Fibroblast of lung (primary cell): ENCODE measurements around the gene TMEM132C. TPM values are rescaled to one million over a fixed set of nuclear protein-coding genes. Genes with fewer than 3 reads are reported as not detected.

Source experiments
- DNase-seq, 2 donors: peaks; one replicate each; pipeline versions ENCODE4 v3.0.0 to v3.0.0-alpha.2; 2010; ENCODE audit warnings: low read depth in 2 of 2
- H2AFZ ChIP-seq: 2 replicates; pipeline ENCODE4 v1.5.1; 2012; ENCODE audit warnings: low read length, control low read depth, inconsistent platforms
- H3K27ac ChIP-seq: 2 replicates; pipeline ENCODE4 v1.5.1; 2011; ENCODE audit warnings: low read length, control low read depth; ENCODE audit not compliant: insufficient read depth
- H3K27me3 ChIP-seq: 2 replicates; pipeline ENCODE4 v1.5.1; 2011; ENCODE audit warnings: mild to moderate bottlenecking, low read length; ENCODE audit not compliant: control insufficient read depth, insufficient read depth
- H3K36me3 ChIP-seq: 2 replicates; pipeline ENCODE4 v1.5.1; 2011; ENCODE audit warnings: low read length; ENCODE audit not compliant: control insufficient read depth, insufficient read depth
- H3K4me1 ChIP-seq: 2 replicates; pipeline ENCODE4 v1.5.1; 2011; ENCODE audit warnings: low read length; ENCODE audit not compliant: control insufficient read depth, insufficient read depth; ENCODE audit errors: extremely low read depth
- H3K4me2 ChIP-seq: 2 replicates; pipeline ENCODE4 v1.5.1; 2011; ENCODE audit warnings: low read length, control low read depth; ENCODE audit not compliant: insufficient read depth; ENCODE audit errors: extremely low read depth
- H3K4me3 ChIP-seq, 4 experiments: fragments of 200-600 bp in 1 of 4; sonication (generic) in 1 of 4; replicated peaks in 1 of 4; 2 replicates each; pipeline ENCODE4 v1.5.1; 2011 to 2016; ENCODE audit warnings: low read length in 4 of 4, low read depth in 3 of 4, mild to moderate bottlenecking in 3 of 4, control low read depth in 2 of 4, inconsistent platforms in 1 of 4, mixed read lengths in 1 of 4; ENCODE audit not compliant: insufficient read depth in 1 of 4; ENCODE audit errors: control extremely low read depth in 1 of 4
- H3K79me2 ChIP-seq: 2 replicates; pipeline ENCODE4 v1.5.1; 2012; ENCODE audit warnings: mild to moderate bottlenecking, low read length, inconsistent platforms; ENCODE audit not compliant: control insufficient read depth, insufficient read depth
- H3K9ac ChIP-seq: 2 replicates; pipeline ENCODE4 v1.5.1; 2011; ENCODE audit warnings: mild to moderate bottlenecking, low read length, control low read depth; ENCODE audit not compliant: insufficient read depth
- H3K9me3 ChIP-seq: 2 replicates; pipeline ENCODE4 v1.5.1; 2012; ENCODE audit warnings: low read depth, low read length; ENCODE audit not compliant: control insufficient read depth, insufficient read depth
- H4K20me1 ChIP-seq: 2 replicates; pipeline ENCODE4 v1.5.1; 2011; ENCODE audit warnings: low read length; ENCODE audit not compliant: control insufficient read depth, insufficient read depth; ENCODE audit errors: extremely low read depth
- EZH2 ChIP-seq: IDR thresholded peaks from 2 replicates; pipeline ENCODE4 v1.5.1; 2012; ENCODE audit warnings: low read length, control low read depth, mild to moderate bottlenecking; ENCODE audit errors: missing control alignments
- polyA plus RNA-seq, 2 donors: library from polyadenylated mRNA; depleted of rRNA in 1 of 2; stranded (reverse) in 1 of 2; unstranded in 1 of 2; fragments of >200 nt; gene quantifications; 2 replicates each; pipeline ENCODE4 v1.2.1, GENCODE V29; 2011 to 2012; ENCODE audit warnings: missing spikeins in 1 of 2
- total RNA-seq: library from RNA; depleted of rRNA; stranded (reverse); fragments of >200 nt; gene quantifications from 2 replicates; pipeline ENCODE4 v1.2.1, GENCODE V29; 2014
- TF ChIP-seq, protein P1 (sequence below), 2 donors: IDR thresholded peaks in 1 of 2; conservative IDR thresholded peaks in 1 of 2; 1 replicate in 1 of 2; 2 replicates in 1 of 2; pipeline ENCODE4 v1.5.1; 2011 to 2012; ENCODE audit warnings: low read length in 2 of 2, control low read depth in 1 of 2, inconsistent platforms in 1 of 2, low read depth in 1 of 2, mild to moderate bottlenecking in 1 of 2

The TMEM132C gene
- total and polyA plus RNA-seq, 2 donors (not counting 1 experiment from before 2014, with no cell fraction given): not detected

DNA sequence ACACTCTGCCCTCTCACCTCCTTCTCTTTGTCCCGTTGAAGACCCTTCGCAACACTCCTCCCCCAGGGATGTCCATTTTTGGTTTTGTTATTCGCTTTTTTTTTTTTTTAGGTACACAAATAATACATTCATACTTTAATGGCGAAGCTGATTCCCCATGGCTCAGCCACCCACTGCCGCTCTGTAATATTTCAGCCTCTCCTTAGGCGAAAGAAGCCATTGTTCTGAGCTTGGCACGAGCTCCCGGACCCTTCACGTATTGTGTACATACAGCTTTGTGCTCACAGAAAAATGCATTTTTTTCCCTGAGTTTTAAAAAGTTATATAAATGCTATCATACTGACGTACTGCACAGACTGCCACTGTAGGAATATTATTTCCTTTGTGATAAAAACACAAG is 115.0 kb downstream of the TMEM132C start:
- Histone ChIP-seq H4K20me1 (no peaks in the 10 kb centered on the region), H3K27ac (no peak overlapping the region), H2AFZ (no peak overlapping the region), H3K36me3 (no peaks in the 10 kb centered on the region), H3K4me1 (no peaks in the 10 kb centered on the region), H3K9me3 (no peaks in the 10 kb centered on the region), H3K4me3 (no peak overlapping the region), H3K79me2 (no peaks in the 10 kb centered on the region), H3K4me2 (no peak overlapping the region), H3K9ac (no peak overlapping the region), H3K27me3 (no peaks in the 10 kb centered on the region)
- no peak for DNase-seq
- TF ChIP-seq EZH2: no peak
- TF ChIP-seq, protein P1, sequence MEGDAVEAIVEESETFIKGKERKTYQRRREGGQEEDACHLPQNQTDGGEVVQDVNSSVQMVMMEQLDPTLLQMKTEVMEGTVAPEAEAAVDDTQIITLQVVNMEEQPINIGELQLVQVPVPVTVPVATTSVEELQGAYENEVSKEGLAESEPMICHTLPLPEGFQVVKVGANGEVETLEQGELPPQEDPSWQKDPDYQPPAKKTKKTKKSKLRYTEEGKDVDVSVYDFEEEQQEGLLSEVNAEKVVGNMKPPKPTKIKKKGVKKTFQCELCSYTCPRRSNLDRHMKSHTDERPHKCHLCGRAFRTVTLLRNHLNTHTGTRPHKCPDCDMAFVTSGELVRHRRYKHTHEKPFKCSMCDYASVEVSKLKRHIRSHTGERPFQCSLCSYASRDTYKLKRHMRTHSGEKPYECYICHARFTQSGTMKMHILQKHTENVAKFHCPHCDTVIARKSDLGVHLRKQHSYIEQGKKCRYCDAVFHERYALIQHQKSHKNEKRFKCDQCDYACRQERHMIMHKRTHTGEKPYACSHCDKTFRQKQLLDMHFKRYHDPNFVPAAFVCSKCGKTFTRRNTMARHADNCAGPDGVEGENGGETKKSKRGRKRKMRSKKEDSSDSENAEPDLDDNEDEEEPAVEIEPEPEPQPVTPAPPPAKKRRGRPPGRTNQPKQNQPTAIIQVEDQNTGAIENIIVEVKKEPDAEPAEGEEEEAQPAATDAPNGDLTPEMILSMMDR (conservative IDR thresholded peaks at IDR 0.05 in 1 of 2, IDR thresholded peaks at IDR 0.05 in 1 of 2; ENCODE audit: low read depth in 1 of 2, low read length in 2 of 2): no peak

DNA sequence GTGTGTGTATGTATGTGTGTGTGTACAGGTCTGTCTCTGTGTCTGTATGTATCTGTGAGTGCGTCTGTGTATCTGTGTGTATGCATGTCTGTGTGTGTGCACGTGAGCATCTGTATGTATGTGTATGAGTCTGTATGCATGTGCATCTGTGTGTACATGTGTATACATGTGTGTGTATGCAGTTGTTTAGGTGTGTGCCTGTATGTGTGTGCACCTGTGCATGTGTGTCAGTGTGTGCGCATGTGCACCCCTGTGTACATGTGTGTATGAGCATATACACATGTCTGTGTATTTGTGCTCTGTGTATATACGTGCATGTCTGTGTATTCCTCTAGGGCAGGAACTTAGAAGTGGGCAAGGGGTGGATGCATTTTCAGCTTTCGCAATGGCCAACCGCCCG is 116.0 kb downstream of the TMEM132C start:
- DNase-seq: no peak
- H3K4me1 ChIP-seq: no peaks in the 10 kb centered on the region
- no peak overlapping the region for H2AFZ ChIP-seq
- H3K36me3 ChIP-seq: no peaks in the 10 kb centered on the region
- no peaks in the 10 kb centered on the region for H3K79me2 ChIP-seq
- H3K9ac ChIP-seq: no peak overlapping the region
- no peaks in the 10 kb centered on the region for H3K27me3 ChIP-seq
- no peak overlapping the region for H3K4me3 ChIP-seq
- H4K20me1 ChIP-seq: no peaks in the 10 kb centered on the region
- H3K4me2 ChIP-seq: no peak overlapping the region
- H3K27ac ChIP-seq: no peak overlapping the region
- no peak for TF ChIP-seq EZH2
- TF ChIP-seq, protein P1 (conservative IDR thresholded peaks at IDR 0.05 in 1 of 2, IDR thresholded peaks at IDR 0.05 in 1 of 2; ENCODE audit: low read depth in 1 of 2, low read length in 2 of 2): no peak
- no peaks in the 10 kb centered on the region for H3K9me3 ChIP-seq

DNA sequence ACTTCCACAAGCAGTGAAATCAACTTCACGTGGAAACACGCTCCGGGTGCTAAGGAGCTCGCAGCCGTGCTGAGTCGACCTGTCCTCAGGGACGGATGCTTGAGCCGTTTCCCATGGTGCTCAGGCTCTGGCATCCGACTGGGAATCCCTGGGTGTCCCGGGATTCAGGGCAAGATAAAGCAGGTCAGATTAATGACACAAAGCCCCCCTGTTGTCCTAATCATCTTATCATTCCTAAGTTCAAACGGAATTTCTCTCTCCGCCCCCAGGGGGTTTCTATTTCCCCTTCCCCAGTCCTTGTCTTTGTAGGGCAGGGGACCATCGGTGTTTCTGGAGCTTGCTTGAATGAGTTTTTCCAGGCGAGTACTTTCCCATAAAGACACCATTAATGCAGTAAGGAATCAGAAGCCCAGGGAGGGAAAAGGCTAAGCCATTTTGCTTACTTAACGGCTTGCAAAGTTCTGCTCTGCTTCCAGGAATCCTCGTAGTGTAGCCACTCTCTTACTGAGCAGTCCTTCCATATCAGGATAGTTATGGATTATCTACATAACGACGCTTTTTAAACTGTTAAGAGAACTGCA is 116.5 kb downstream of the TMEM132C start:
- no peaks in the 10 kb centered on the region for H3K36me3 ChIP-seq
- H3K9me3 ChIP-seq: no peaks in the 10 kb centered on the region
- H3K9ac ChIP-seq: no peak overlapping the region
- no peaks in the 10 kb centered on the region for H3K27me3 ChIP-seq
- TF ChIP-seq, protein P1 (conservative IDR thresholded peaks at IDR 0.05 in 1 of 2, IDR thresholded peaks at IDR 0.05 in 1 of 2; ENCODE audit: low read depth in 1 of 2, low read length in 2 of 2): no peak
- TF ChIP-seq EZH2: no peak
- H4K20me1 ChIP-seq: no peaks in the 10 kb centered on the region
- H3K4me1 ChIP-seq: no peaks in the 10 kb centered on the region
- H3K27ac ChIP-seq: no peak overlapping the region
- no peaks in the 10 kb centered on the region for H3K79me2 ChIP-seq
- H2AFZ ChIP-seq: no peak overlapping the region
- H3K4me2 ChIP-seq: no peak overlapping the region
- DNase-seq: no peak
- H3K4me3 ChIP-seq: no peak overlapping the region
